ENCODE data around the gene ZNF529.

The ZNF529 gene

GRCh38 chr19:36573895-36574720 is 1.0 kb upstream of the ZNF529 start:
- no peak overlapping the region for H2BK12ac ChIP-seq (ENCODE audit: low read length)
- H2AFZ ChIP-seq (ENCODE audit: insufficient read depth, low read length, poor library complexity) = peak overlapping the region; percentile 61
- H3K4me1 ChIP-seq (ENCODE audit: control insufficient read depth in 1 of 2, insufficient read depth in 2 of 2, low read length in 2 of 2) = peaks cover 3 to 6% of the 10 kb centered on the region in 2 experiments
- H3K9me3 ChIP-seq (ENCODE audit: insufficient read depth, low read depth, low read length) = no peaks in the 10 kb centered on the region
- peak overlapping the region; percentile 74 for H2BK120ac ChIP-seq (ENCODE audit: insufficient read depth, low read length, poor library complexity)
- H3K4me3 ChIP-seq (ENCODE audit: low read depth, low read length) = peak overlapping the region; percentile 97
- H3K9ac ChIP-seq (ENCODE audit: low read length) = peak overlapping the region; percentile 96
- H4K8ac ChIP-seq (ENCODE audit: low read depth, low read length) = peak overlapping the region; percentile 84
- no peak overlapping the region for H3K23ac ChIP-seq (ENCODE audit: low read length)
- DNase-seq = peak; percentile 35 to 42
- H3K27ac ChIP-seq (ENCODE audit: low read depth, low read length) = peak overlapping the region; percentile 59
- H3K27me3 ChIP-seq (ENCODE audit: insufficient read depth, low read length) = no peaks in the 10 kb centered on the region
- peak overlapping the region; percentile 86 for H3K14ac ChIP-seq (ENCODE audit: low read length)
- peak overlapping the region; percentile 82 for H4K91ac ChIP-seq (ENCODE audit: low read depth, low read length)
- peak overlapping the region; percentile 96 for H3K4ac ChIP-seq (ENCODE audit: low read depth, low read length)
- no CpG with 5 or more reads among the region's 18 CpGs for WGBS (ENCODE audit: extremely low coverage, insufficient coverage, insufficient read length)
- peak overlapping the region; percentile 67 for H2AK5ac ChIP-seq (ENCODE audit: low read length)
- H2BK5ac ChIP-seq (ENCODE audit: low read depth, low read length, poor library complexity) = peak overlapping the region; percentile 68
- H3K18ac ChIP-seq (ENCODE audit: low read length) = peak overlapping the region; percentile 76
- H3K36me3 ChIP-seq (ENCODE audit: control insufficient read depth in 1 of 2, insufficient read depth in 2 of 2, low read length in 2 of 2) = peaks cover 15 to 16% of the 10 kb centered on the region in 2 experiments
- H3K4me2 ChIP-seq (ENCODE audit: low read length) = peak overlapping the region; percentile 87
- H4K12ac ChIP-seq (ENCODE audit: low read depth, low read length) = peak overlapping the region; percentile 77
- peaks cover 15% of the 10 kb centered on the region for H3K79me2 ChIP-seq (ENCODE audit: control insufficient read depth, insufficient read depth, low read length, poor library complexity)
- peaks cover 10% of the 10 kb centered on the region for H3K79me1 ChIP-seq (ENCODE audit: low read length)

GRCh38 chr19:36572593-36573019 is 486 bp downstream of the ZNF529 start:
- peak overlapping the region; percentile 59 for H3K4me2 ChIP-seq (ENCODE audit: low read length)
- H3K9ac ChIP-seq (ENCODE audit: low read length) = peak overlapping the region; percentile 82
- no peaks in the 10 kb centered on the region for H3K27me3 ChIP-seq (ENCODE audit: insufficient read depth, low read length)
- DNase-seq = no peak
- H3K4me1 ChIP-seq (ENCODE audit: control insufficient read depth in 1 of 2, insufficient read depth in 2 of 2, low read length in 2 of 2) = peaks cover 3 to 6% of the 10 kb centered on the region in 2 experiments
- peak overlapping the region; percentile 53 for H2AFZ ChIP-seq (ENCODE audit: insufficient read depth, low read length, poor library complexity)
- peak overlapping the region; percentile 52 for H4K8ac ChIP-seq (ENCODE audit: low read depth, low read length)
- H3K36me3 ChIP-seq (ENCODE audit: control insufficient read depth in 1 of 2, insufficient read depth in 2 of 2, low read length in 2 of 2) = peaks cover 9 to 11% of the 10 kb centered on the region in 2 experiments
- H4K91ac ChIP-seq (ENCODE audit: low read depth, low read length) = peak overlapping the region; percentile 36
- peak overlapping the region; percentile 97 for H3K4me3 ChIP-seq (ENCODE audit: low read depth, low read length)
- H2BK120ac ChIP-seq (ENCODE audit: insufficient read depth, low read length, poor library complexity) = peak overlapping the region; percentile 4
- peaks cover 15% of the 10 kb centered on the region for H3K79me2 ChIP-seq (ENCODE audit: control insufficient read depth, insufficient read depth, low read length, poor library complexity)
- H4K12ac ChIP-seq (ENCODE audit: low read depth, low read length) = no peak overlapping the region
- no peak overlapping the region for H3K18ac ChIP-seq (ENCODE audit: low read length)
- H2AK5ac ChIP-seq (ENCODE audit: low read length) = no peak overlapping the region
- H3K9me3 ChIP-seq (ENCODE audit: insufficient read depth, low read depth, low read length) = no peaks in the 10 kb centered on the region
- H3K14ac ChIP-seq (ENCODE audit: low read length) = peak overlapping the region; percentile 23
- no peak overlapping the region for H2BK5ac ChIP-seq (ENCODE audit: low read depth, low read length, poor library complexity)
- H3K23ac ChIP-seq (ENCODE audit: low read length) = no peak overlapping the region
- H2BK12ac ChIP-seq (ENCODE audit: low read length) = no peak overlapping the region
- no CpG with 5 or more reads among the region's 11 CpGs for WGBS (ENCODE audit: extremely low coverage, insufficient coverage, insufficient read length)
- H3K27ac ChIP-seq (ENCODE audit: low read depth, low read length) = no peak overlapping the region
- peaks cover 10% of the 10 kb centered on the region for H3K79me1 ChIP-seq (ENCODE audit: low read length)
- H3K4ac ChIP-seq (ENCODE audit: low read depth, low read length) = peak overlapping the region; percentile 67

GRCh38 chr19:36564391-36564790 is 8.7 kb downstream of the ZNF529 start:
- Histone ChIP-seq H4K12ac (ENCODE audit: low read depth, low read length) (no peak overlapping the region), H3K79me2 (ENCODE audit: control insufficient read depth, insufficient read depth, low read length, poor library complexity) (no peaks in the 10 kb centered on the region), H3K4ac (ENCODE audit: low read depth, low read length) (no peak overlapping the region), H2BK5ac (ENCODE audit: low read depth, low read length, poor library complexity) (no peak overlapping the region), H2AK5ac (ENCODE audit: low read length) (no peak overlapping the region), H3K9me3 (ENCODE audit: insufficient read depth, low read depth, low read length) (peaks cover 9% of the 10 kb centered on the region), H3K36me3 (ENCODE audit: control insufficient read depth in 1 of 2, insufficient read depth in 2 of 2, low read length in 2 of 2) (peaks cover 5 to 9% of the 10 kb centered on the region in 2 experiments), H3K14ac (ENCODE audit: low read length) (no peak overlapping the region), H3K23ac (ENCODE audit: low read length) (no peak overlapping the region), H3K4me3 (ENCODE audit: low read depth, low read length) (no peak overlapping the region), H3K4me1 (ENCODE audit: control insufficient read depth in 1 of 2, insufficient read depth in 2 of 2, low read length in 2 of 2) (no peaks in the 10 kb centered on the region), H4K91ac (ENCODE audit: low read depth, low read length) (no peak overlapping the region), H2AFZ (ENCODE audit: insufficient read depth, low read length, poor library complexity) (no peak overlapping the region), H3K79me1 (ENCODE audit: low read length) (no peaks in the 10 kb centered on the region), H4K8ac (ENCODE audit: low read depth, low read length) (no peak overlapping the region), H2BK120ac (ENCODE audit: insufficient read depth, low read length, poor library complexity) (no peak overlapping the region), H2BK12ac (ENCODE audit: low read length) (no peak overlapping the region), H3K27me3 (ENCODE audit: insufficient read depth, low read length) (no peaks in the 10 kb centered on the region), H3K18ac (ENCODE audit: low read length) (no peak overlapping the region), H3K9ac (ENCODE audit: low read length) (no peak overlapping the region), H3K4me2 (ENCODE audit: low read length) (no peak overlapping the region), H3K27ac (ENCODE audit: low read depth, low read length) (no peak overlapping the region)
- DNase-seq = no peak
- no CpG with 5 or more reads among the region's 1 CpG for WGBS (ENCODE audit: extremely low coverage, insufficient coverage, insufficient read length)

GRCh38 chr19:36547001-36547732 is 25.9 kb downstream of the ZNF529 start:
- H3K18ac ChIP-seq (ENCODE audit: low read length) = no peak overlapping the region
- no CpG with 5 or more reads among the region's 5 CpGs for WGBS (ENCODE audit: extremely low coverage, insufficient coverage, insufficient read length)

More at GRCh38 chr19:36547001-36547732, 25.9 kb downstream of the ZNF529 start:
- Histone ChIP-seq H3K36me3 (ENCODE audit: control insufficient read depth in 1 of 2, insufficient read depth in 2 of 2, low read length in 2 of 2) (peaks cover 18 to 24% of the 10 kb centered on the region in 2 experiments), H3K27ac (ENCODE audit: low read depth, low read length) (no peak overlapping the region), H3K4me1 (ENCODE audit: control insufficient read depth in 1 of 2, insufficient read depth in 2 of 2, low read length in 2 of 2) (no peaks in the 10 kb centered on the region), H2BK12ac (ENCODE audit: low read length) (no peak overlapping the region), H2AFZ (ENCODE audit: insufficient read depth, low read length, poor library complexity) (no peak overlapping the region), H3K9ac (ENCODE audit: low read length) (no peak overlapping the region), H3K14ac (ENCODE audit: low read length) (no peak overlapping the region), H3K9me3 (ENCODE audit: insufficient read depth, low read depth, low read length) (peaks cover 13% of the 10 kb centered on the region), H3K4me2 (ENCODE audit: low read length) (no peak overlapping the region), H4K12ac (ENCODE audit: low read depth, low read length) (no peak overlapping the region), H3K4ac (ENCODE audit: low read depth, low read length) (no peak overlapping the region), H4K91ac (ENCODE audit: low read depth, low read length) (no peak overlapping the region), H3K4me3 (ENCODE audit: low read depth, low read length) (no peak overlapping the region), H2BK120ac (ENCODE audit: insufficient read depth, low read length, poor library complexity) (no peak overlapping the region), H3K27me3 (ENCODE audit: insufficient read depth, low read length) (no peaks in the 10 kb centered on the region), H4K8ac (ENCODE audit: low read depth, low read length) (no peak overlapping the region), H2BK5ac (ENCODE audit: low read depth, low read length, poor library complexity) (no peak overlapping the region), H2AK5ac (ENCODE audit: low read length) (no peak overlapping the region), H3K23ac (ENCODE audit: low read length) (no peak overlapping the region), H3K79me2 (ENCODE audit: control insufficient read depth, insufficient read depth, low read length, poor library complexity) (no peaks in the 10 kb centered on the region), H3K79me1 (ENCODE audit: low read length) (no peaks in the 10 kb centered on the region)
- DNase-seq = peak in 1 of 2 donors; percentile 53

Data from trophoblast cell (in vitro differentiated cells and primary cell).